Gastroesophageal sphincter (tissue), 4 donors: ENCODE measurements around the gene CTSE. TPM values are rescaled to one million over a fixed set of nuclear protein-coding genes. Genes with fewer than 3 reads are reported as not detected.

Source experiments
- ATAC-seq: fragments of 150-250 bp; one replicate; pipeline ENCODE4 v1.9.1; 2016; ENCODE audit warnings: mild to moderate bottlenecking, moderate library complexity
- H3K27ac ChIP-seq, 4 donors: fragments of 200-600 bp; sonication (generic) in 3 of 4; 1 replicate in 3 of 4; 2 replicates in 1 of 4; pipeline ENCODE4 v1.5.1; 2016 to 2019
- H3K27me3 ChIP-seq: fragments of 200-600 bp; sonication (generic); one replicate; pipeline ENCODE4 v1.5.1; 2019
- H3K36me3 ChIP-seq, 2 donors: fragments of 200-600 bp; sonication (generic); one replicate each; pipeline ENCODE4 v1.5.1; 2019; ENCODE audit warnings: control low read depth in 1 of 2
- H3K4me1 ChIP-seq, 3 donors: fragments of 200-600 bp; sonication (generic); 1 replicate in 2 of 3; 2 replicates in 1 of 3; pipeline ENCODE4 v1.5.1; 2016 to 2019; ENCODE audit warnings: control low read depth in 2 of 3
- H3K4me3 ChIP-seq, 2 donors: fragments of 200-600 bp; sonication (generic); one replicate each; pipeline ENCODE4 v1.5.1; 2019; ENCODE audit warnings: mild to moderate bottlenecking in 1 of 2, moderate library complexity in 1 of 2
- H3K9me3 ChIP-seq, 3 donors: fragments of 200-600 bp; sonication (generic); one replicate each; pipeline ENCODE4 v1.5.1; 2017 to 2019; ENCODE audit warnings: control low read depth in 2 of 3
- CTCF ChIP-seq, 4 experiments: fragments of 200-600 bp in 2 of 4; fragments of 450-650 bp in 2 of 4; sonication (generic) in 1 of 4; IDR thresholded peaks; one replicate each; pipeline ENCODE4 v1.5.1; 2017 to 2019; ENCODE audit warnings: antibody characterized with exemption in 4 of 4, mild to moderate bottlenecking in 2 of 4, moderate library complexity in 2 of 4
- EP300 ChIP-seq: sonication (generic); formaldehyde crosslinking; IDR thresholded peaks from one replicate; pipeline ENCODE4 v1.6.1; 2017; ENCODE audit warnings: antibody characterized with exemption, mild to moderate bottlenecking
- POLR2A ChIP-seq, 2 donors: fragments of 450-650 bp; IDR thresholded peaks; one replicate each; pipeline ENCODE4 v1.6.1; 2017; ENCODE audit warnings: antibody characterized with exemption in 2 of 2, mild to moderate bottlenecking in 2 of 2, moderate library complexity in 1 of 2
- POLR2AphosphoS5 ChIP-seq: sonication (generic); formaldehyde crosslinking; IDR thresholded peaks from one replicate; pipeline ENCODE4 v1.6.1; 2017; ENCODE audit warnings: antibody characterized with exemption
- WGBS, 2 donors: methylation state at CpG; one replicate each; pipeline ENCODE4 v1.1.5; 2018; ENCODE audit warnings: low coverage in 1 of 2; 5-methylcytosine and 5-hydroxymethylcytosine counted together
- total RNA-seq, 4 donors: library from RNA; depleted of rRNA; stranded (reverse); fragments of >200 nt; gene quantifications; one replicate each; pipeline ENCODE4 v1.1.0, GENCODE V29; 2016

CTSE gene
- total RNA-seq, 4 donors from 2014 or later: not detected

DNA sequence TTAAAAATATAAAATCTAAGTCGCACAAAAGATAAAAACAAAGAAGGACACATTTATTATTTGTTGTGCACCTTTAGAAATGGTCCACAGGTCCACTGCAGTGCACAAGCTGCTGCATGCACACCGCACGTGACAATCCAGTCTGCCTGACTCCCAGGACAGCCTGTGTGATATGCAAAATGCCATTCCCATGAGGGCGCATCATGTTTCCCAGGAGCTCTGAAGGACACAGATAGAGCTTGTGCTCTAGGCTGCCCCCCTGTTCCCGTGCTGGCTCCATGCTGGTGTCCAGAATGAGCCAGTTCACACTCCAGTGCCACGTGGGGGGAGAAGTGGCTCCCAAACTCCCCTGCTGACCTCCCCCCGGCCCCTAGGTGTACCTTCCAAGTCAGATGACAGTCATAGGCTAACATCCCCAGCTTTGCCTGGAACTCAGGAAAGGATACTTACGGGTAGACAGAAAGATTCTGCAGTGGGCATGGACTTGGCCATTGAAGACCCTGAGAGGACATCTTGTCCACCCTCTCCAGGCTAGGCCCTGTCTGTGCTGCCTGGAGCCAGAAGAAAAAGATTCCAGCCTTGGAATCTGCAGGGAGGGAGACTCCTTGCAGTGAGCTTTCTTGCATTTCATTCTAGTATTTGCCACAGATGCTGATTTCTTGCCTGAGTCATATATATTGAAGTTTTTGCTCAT lies 46.8 kb downstream of the CTSE start:
- Histone ChIP-seq H3K4me3 (no peak overlapping the region), H3K36me3 (no peaks in the 10 kb centered on the region), H3K27ac (no peak overlapping the region), H3K4me1 (no peaks in the 10 kb centered on the region), H3K9me3 (no peaks in the 10 kb centered on the region), H3K27me3 (peaks cover 9% of the 10 kb centered on the region)
- no peak for ATAC-seq
- WGBS, 2 donors: 64 to 69% methylated on average over 4 to 5 of the region's 8 CpGs
- TF ChIP-seq CTCF (IDR thresholded peaks at IDR 0.05) (no peak), POLR2A (IDR thresholded peaks at IDR 0.05) (no peak), POLR2AphosphoS5 (no peak), EP300 (no peak)

DNA sequence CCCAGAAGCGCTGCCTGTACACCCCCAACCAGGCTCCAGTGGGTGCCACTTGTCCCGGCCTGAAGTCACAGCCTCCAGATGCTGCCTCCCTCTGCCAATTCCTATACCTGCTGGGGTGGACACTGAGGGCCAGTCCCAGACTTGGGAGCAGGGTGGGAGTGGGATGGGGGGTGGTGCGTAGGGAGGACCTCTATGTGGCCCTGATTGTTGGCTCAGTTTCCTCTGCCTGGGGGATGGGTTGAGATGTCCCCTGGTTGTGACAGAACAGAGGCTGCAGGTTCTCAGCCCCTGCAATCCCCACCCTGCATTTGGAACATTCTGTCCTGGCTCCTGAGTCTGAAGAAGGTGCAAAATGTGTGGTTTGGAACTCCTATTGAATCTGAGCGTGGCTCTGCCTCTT lies 47.7 kb downstream of the CTSE start:
- no peaks in the 10 kb centered on the region for H3K36me3 ChIP-seq
- no peaks in the 10 kb centered on the region for H3K4me1 ChIP-seq
- no peak overlapping the region for H3K4me3 ChIP-seq
- WGBS, 2 donors: 80% methylated on average over 1 of the region's 4 CpGs; no CpG with 5 or more reads in 1 of the 2 donors
- peaks cover 9% of the 10 kb centered on the region for H3K27me3 ChIP-seq
- no peak overlapping the region for H3K27ac ChIP-seq
- TF ChIP-seq POLR2AphosphoS5 (no peak), POLR2A (IDR thresholded peaks at IDR 0.05) (no peak), EP300 (no peak), CTCF (IDR thresholded peaks at IDR 0.05) (no peak)
- H3K9me3 ChIP-seq: no peaks in the 10 kb centered on the region
- ATAC-seq: no peak

DNA sequence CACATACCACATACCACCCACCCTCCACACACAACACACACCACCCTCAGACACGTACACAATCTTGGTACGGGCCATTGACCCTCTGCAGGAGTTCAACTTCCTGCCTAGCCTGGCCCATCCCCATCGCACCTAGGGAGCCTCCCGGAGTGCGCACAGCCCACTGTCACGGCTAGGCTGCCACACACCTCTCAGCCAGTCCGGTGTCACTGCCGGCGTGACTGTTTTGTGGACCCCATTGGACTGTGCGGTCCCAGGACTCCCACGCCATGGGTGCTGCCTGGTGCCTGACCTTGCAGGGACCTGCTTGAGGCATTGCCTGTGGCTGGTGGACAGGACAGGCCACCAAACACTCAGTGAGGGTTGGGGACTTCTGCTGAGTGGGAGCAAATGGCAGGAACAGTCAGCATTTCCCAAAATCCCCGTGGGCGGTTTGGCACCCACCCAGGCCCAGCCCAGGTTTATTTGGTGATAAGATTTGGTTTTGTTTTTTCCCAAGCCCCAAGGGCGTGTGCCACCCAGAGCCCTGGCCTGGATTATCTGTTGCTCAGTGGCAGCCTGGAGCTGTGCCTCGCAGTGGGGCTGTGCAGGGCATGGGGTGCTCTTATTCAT lies 48.2 kb downstream of the CTSE start:
- no peak for ATAC-seq
- Histone ChIP-seq H3K4me3 (no peak overlapping the region), H3K27me3 (peaks cover 9% of the 10 kb centered on the region), H3K27ac (no peak overlapping the region), H3K4me1 (no peaks in the 10 kb centered on the region), H3K36me3 (no peaks in the 10 kb centered on the region), H3K9me3 (no peaks in the 10 kb centered on the region)
- 40 to 48% methylated on average over 3 to 4 of the region's 15 CpGs for WGBS, 2 donors
- no peak for TF ChIP-seq POLR2AphosphoS5
- TF ChIP-seq CTCF (IDR thresholded peaks at IDR 0.05): no peak
- TF ChIP-seq POLR2A (IDR thresholded peaks at IDR 0.05): no peak
- no peak for TF ChIP-seq EP300

DNA sequence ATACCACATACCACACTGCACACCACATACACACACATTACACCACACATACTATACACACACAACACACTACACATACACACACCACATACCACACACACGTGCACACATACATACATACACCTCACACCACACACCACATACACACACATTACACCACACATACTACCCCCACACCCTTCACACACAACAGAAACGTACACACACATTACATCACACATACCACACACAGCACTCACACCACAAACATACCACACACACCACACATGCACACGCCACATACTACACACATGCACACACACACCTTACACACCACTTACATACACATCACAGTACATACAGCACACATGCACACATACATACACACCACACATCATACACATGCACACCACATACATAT lies 49.0 kb downstream of the CTSE start:
- no peak overlapping the region for H3K27ac ChIP-seq
- H3K4me1 ChIP-seq: no peaks in the 10 kb centered on the region
- H3K9me3 ChIP-seq: no peaks in the 10 kb centered on the region
- no peak for ATAC-seq
- TF ChIP-seq EP300: no peak
- TF ChIP-seq CTCF (IDR thresholded peaks at IDR 0.05): no peak
- no peak for TF ChIP-seq POLR2AphosphoS5
- TF ChIP-seq POLR2A (IDR thresholded peaks at IDR 0.05): no peak
- no peak overlapping the region for H3K4me3 ChIP-seq
- no peaks in the 10 kb centered on the region for H3K36me3 ChIP-seq
- H3K27me3 ChIP-seq: peaks cover 9% of the 10 kb centered on the region
- 53 to 70% methylated on average over 2 to 3 of the region's 3 CpGs for WGBS, 2 donors
